ENCODE data around the gene PCLO. TPM values are rescaled to one million over a fixed set of nuclear protein-coding genes. Genes with fewer than 3 reads are reported as not detected.

Gene PCLO
- total and polyA plus RNA-seq, 9 of the 15 experiments (the other 6 are each of a cell fraction or from before 2014, with no cell fraction given): under 0.01 to 0.01 TPM; not detected in 7

DNA sequence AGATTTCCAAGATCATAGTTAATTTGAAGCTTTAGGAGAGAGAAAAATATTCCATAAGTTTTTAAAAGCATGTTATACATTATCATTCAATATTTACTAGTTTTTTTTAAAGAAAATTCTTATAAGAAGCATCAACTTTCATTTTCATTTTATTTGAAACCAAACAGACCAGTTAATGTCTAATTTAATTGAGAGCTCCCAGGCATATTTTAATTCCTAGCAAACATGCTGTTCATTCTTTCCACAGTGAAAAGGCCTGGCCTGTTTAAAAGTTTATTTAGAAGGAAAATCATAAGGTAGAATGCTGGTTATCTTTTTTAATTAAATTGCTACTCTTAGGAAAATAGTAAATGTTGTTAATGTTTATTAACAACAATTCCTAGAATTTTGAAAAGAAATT is 324.4 kb downstream of the PCLO start:
- no peaks in the 10 kb centered on the region for H4K20me1 ChIP-seq (replicated peaks; ENCODE audit: control insufficient read depth, insufficient read depth, low read length)
- no peak overlapping the region for H3K4me3 ChIP-seq
- POLR2A ChIA-PET: no interaction called here
- no peaks in the 10 kb centered on the region for H3K27me3 ChIP-seq (ENCODE audit: control insufficient read depth in 2 of 2, insufficient read depth in 2 of 2, low read length in 2 of 2)
- FAIRE-seq: no peak
- H3K79me2 ChIP-seq (ENCODE audit: control insufficient read depth, insufficient read depth, low read length): no peaks in the 10 kb centered on the region
- no peak overlapping the region for H3K4me2 ChIP-seq (ENCODE audit: insufficient read depth, low read length)
- no peak for ATAC-seq
- intact Hi-C loops (cut with micrococcal nuclease) (no loop called here), in situ Hi-C loops (cut with MboI) (no loop called here)
- no peak for TF ChIP-seq CCAR2 (IDR thresholded peaks at IDR 0.05; ENCODE audit: low read depth, low read length)
- TF ChIP-seq, protein P1, sequence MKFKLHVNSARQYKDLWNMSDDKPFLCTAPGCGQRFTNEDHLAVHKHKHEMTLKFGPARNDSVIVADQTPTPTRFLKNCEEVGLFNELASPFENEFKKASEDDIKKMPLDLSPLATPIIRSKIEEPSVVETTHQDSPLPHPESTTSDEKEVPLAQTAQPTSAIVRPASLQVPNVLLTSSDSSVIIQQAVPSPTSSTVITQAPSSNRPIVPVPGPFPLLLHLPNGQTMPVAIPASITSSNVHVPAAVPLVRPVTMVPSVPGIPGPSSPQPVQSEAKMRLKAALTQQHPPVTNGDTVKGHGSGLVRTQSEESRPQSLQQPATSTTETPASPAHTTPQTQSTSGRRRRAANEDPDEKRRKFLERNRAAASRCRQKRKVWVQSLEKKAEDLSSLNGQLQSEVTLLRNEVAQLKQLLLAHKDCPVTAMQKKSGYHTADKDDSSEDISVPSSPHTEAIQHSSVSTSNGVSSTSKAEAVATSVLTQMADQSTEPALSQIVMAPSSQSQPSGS (CRISPR knock-in tag; IDR thresholded peaks at IDR 0.05): no peak
- no peak for TF ChIP-seq ZNF584 (CRISPR knock-in tag; IDR thresholded peaks at IDR 0.05; ENCODE audit: low read depth)
- no peak for TF ChIP-seq BACH1 (tag; IDR thresholded peaks at IDR 0.05)
- no peak for TF ChIP-seq MIER1 (IDR thresholded peaks at IDR 0.05; ENCODE audit: low read depth)
- TF ChIP-seq GABPB1 (CRISPR knock-in tag; IDR thresholded peaks at IDR 0.05): no peak
- TF ChIP-seq ZNF586 (CRISPR knock-in tag; conservative IDR thresholded peaks at IDR 0.05): no peak
- TF ChIP-seq ZSCAN29 (IDR thresholded peaks at IDR 0.05): no peak
- no peak for TF ChIP-seq STAT5A (IDR thresholded peaks at IDR 0.05; ENCODE audit: borderline replicate concordance, low read length)
- TF ChIP-seq ZNF444 (CRISPR knock-in tag; IDR thresholded peaks at IDR 0.05): no peak
- TF ChIP-seq SREBF1 (IDR thresholded peaks at IDR 0.05; ENCODE audit: borderline replicate concordance, low read depth, low read length): no peak
- no peak for TF ChIP-seq PRMT5 (CRISPR knock-in tag; IDR thresholded peaks at IDR 0.05)
- no peak for TF ChIP-seq ZNF12 (CRISPR knock-in tag; IDR thresholded peaks at IDR 0.05)
- TF ChIP-seq BRD9 (IDR thresholded peaks at IDR 0.05; ENCODE audit: low read depth, partially characterized antibody): no peak
- TF ChIP-seq CHCHD3 (CRISPR knock-in tag; IDR thresholded peaks at IDR 0.05): no peak
- no peak for TF ChIP-seq HOMEZ (CRISPR knock-in tag; IDR thresholded peaks at IDR 0.05)
- H2AFZ ChIP-seq (ENCODE audit: low read depth, low read length): no peak overlapping the region
- no peaks in the 10 kb centered on the region for H3K4me1 ChIP-seq (replicated peaks in 1 of 2; ENCODE audit: control insufficient read depth in 2 of 2, insufficient read depth in 2 of 2, low read length in 2 of 2)
- CTCF ChIA-PET (ENCODE audit: low intra/inter-chr PET ratio): no interaction called here
- H3K36me3 ChIP-seq (ENCODE audit: control insufficient read depth, insufficient read depth, low read length): no peaks in the 10 kb centered on the region
- no peaks in the 10 kb centered on the region for H3K9me1 ChIP-seq (ENCODE audit: control insufficient read depth, insufficient read depth, low read length)
- no peak overlapping the region for H3K27ac ChIP-seq (ENCODE audit: extremely low read depth, low read depth, low read length)
- DNase-seq (ENCODE audit: extremely low read depth in 1 of 4, low spot score in 3 of 4): no peak
- no TSS peak for BruUV-seq (replicated peaks)
- no peak overlapping the region for H3K9ac ChIP-seq (ENCODE audit: insufficient read depth in 1 of 2, low read depth in 2 of 2, low read length in 2 of 2)
- no peaks in the 10 kb centered on the region for H3K9me3 ChIP-seq (replicated peaks; ENCODE audit: control insufficient read depth, insufficient read depth, low read depth, low read length)
